OCI-LY7 (cell line): ENCODE data around the gene SERTAD4. TPM values are rescaled to one million over a fixed set of nuclear protein-coding genes. Genes with fewer than 3 reads are reported as not detected.
A peak's percentile ranks its signal among the peaks of the same experiment; 100 is the strongest.

Experiments used
- BruUV-seq: library from RNA; stranded (reverse); fragments of 400-500 nt; replicated peaks from 2 replicates; lab custom pipeline; 2021; lab: Mats Ljungman, UMichigan
- CTCF ChIA-PET: fragments of 300-600 bp; sonication (Branson Sonifier 250); formaldehyde crosslinking; loops from one replicate; lab custom pipeline; 2022; ENCODE audit warnings: antibody characterized with exemption; ENCODE audit not compliant: unreplicated experiment; lab: Charles Lee
- POLR2A ChIA-PET: fragments of 300-600 bp; sonication (Branson Sonifier 250); formaldehyde crosslinking; loops from one replicate; lab custom pipeline; 2022; ENCODE audit warnings: antibody characterized with exemption; lab: Charles Lee
- DNase-seq: peaks from one replicate; pipeline ENCODE4 v3.0.0-alpha.2; 2015; ENCODE audit warnings: low spot score
- H2AFZ ChIP-seq: fragments of 200-600 bp; sonication (generic), shearing (Covaris generic); 2 replicates; pipeline ENCODE4 v1.6.1; 2014; ENCODE audit warnings: mild to moderate bottlenecking, antibody characterized with exemption, low read length, moderate library complexity
- H3K27ac ChIP-seq: fragments of 200-600 bp; sonication (generic); 2 replicates; pipeline ENCODE4 v1.5.1; 2014; ENCODE audit warnings: mixed run types, low read depth, mild to moderate bottlenecking, moderate library complexity, low read length, inconsistent platforms; ENCODE audit not compliant: poor library complexity, severe bottlenecking
- H3K36me3 ChIP-seq: fragments of 200-600 bp; sonication (generic); 2 replicates; pipeline ENCODE4 v1.6.1; 2014; ENCODE audit warnings: mild to moderate bottlenecking, antibody characterized with exemption, low read length, moderate library complexity, mixed read lengths; ENCODE audit not compliant: insufficient read depth
- H3K4me1 ChIP-seq: fragments of 200-600 bp; sonication (generic); 2 replicates; pipeline ENCODE4 v1.5.1; 2014; ENCODE audit warnings: mild to moderate bottlenecking, low read length; ENCODE audit not compliant: insufficient read depth, poor library complexity, severe bottlenecking
- H3K4me2 ChIP-seq: fragments of 200-600 bp; sonication (generic); 2 replicates; pipeline ENCODE4 v1.6.1; 2014; ENCODE audit warnings: mild to moderate bottlenecking, low read length
- H3K4me3 ChIP-seq: fragments of 200-600 bp; sonication (generic); 2 replicates; pipeline ENCODE4 v1.5.1; 2014; ENCODE audit warnings: mild to moderate bottlenecking, low read depth, low read length; ENCODE audit not compliant: poor library complexity, severe bottlenecking
- H3K79me2 ChIP-seq: fragments of 200-600 bp; sonication (generic); 2 replicates; pipeline ENCODE4 v1.6.1; 2016; ENCODE audit warnings: low read depth, mild to moderate bottlenecking, low read length, moderate library complexity, mixed read lengths; ENCODE audit not compliant: insufficient read depth
- H3K9me2 ChIP-seq: fragments of 200-600 bp; sonication (generic); 2 replicates; pipeline ENCODE4 v1.6.1; 2016; ENCODE audit warnings: mild to moderate bottlenecking, low read length, mixed read lengths; ENCODE audit not compliant: insufficient read depth
- H3K9me3 ChIP-seq: fragments of 200-600 bp; sonication (generic); 2 replicates; pipeline ENCODE4 v1.6.1; 2014; ENCODE audit warnings: mild to moderate bottlenecking, mixed run types, low read length, mixed read lengths
- H4K20me1 ChIP-seq: fragments of 200-600 bp; sonication (generic); 2 replicates; pipeline ENCODE4 v1.6.1; 2014; ENCODE audit warnings: mild to moderate bottlenecking, antibody characterized with exemption, low read length, moderate library complexity, mixed read lengths; ENCODE audit not compliant: insufficient read depth
- EZH2phosphoT487 ChIP-seq: fragments of 200-600 bp; sonication (generic); IDR thresholded peaks from 2 replicates; pipeline ENCODE4 v1.6.1; 2018; ENCODE audit warnings: low read depth, borderline replicate concordance, mild to moderate bottlenecking, mixed run types, antibody characterized with exemption, low read length, moderate library complexity, mixed read lengths
- intact Hi-C: fragments of 100-400 bp; cut with micrococcal nuclease; formaldehyde crosslinking; loops from one replicate; pipeline ENCODE4 v1.10.0; 2022; ENCODE audit not compliant: unreplicated experiment
- total RNA-seq, 2 experiments: library from RNA; depleted of rRNA in 1 of 2; stranded (reverse); fragments of >200 nt in 1 of 2; shearing (Covaris generic) in 1 of 2; gene quantifications; 2 replicates each; pipeline ENCODE4 v1.2.3, GENCODE V29; 2014 to 2022
- TF ChIP-seq, protein P1 (sequence below): fragments of 200-600 bp; sonication (generic); conservative IDR thresholded peaks from 2 replicates; pipeline ENCODE4 v1.5.1; 2014; ENCODE audit warnings: mild to moderate bottlenecking, antibody characterized with exemption, low read length, moderate library complexity, mixed read lengths

The SERTAD4 gene
- total RNA-seq, 2 experiments from 2014 or later: not detected

DNA sequence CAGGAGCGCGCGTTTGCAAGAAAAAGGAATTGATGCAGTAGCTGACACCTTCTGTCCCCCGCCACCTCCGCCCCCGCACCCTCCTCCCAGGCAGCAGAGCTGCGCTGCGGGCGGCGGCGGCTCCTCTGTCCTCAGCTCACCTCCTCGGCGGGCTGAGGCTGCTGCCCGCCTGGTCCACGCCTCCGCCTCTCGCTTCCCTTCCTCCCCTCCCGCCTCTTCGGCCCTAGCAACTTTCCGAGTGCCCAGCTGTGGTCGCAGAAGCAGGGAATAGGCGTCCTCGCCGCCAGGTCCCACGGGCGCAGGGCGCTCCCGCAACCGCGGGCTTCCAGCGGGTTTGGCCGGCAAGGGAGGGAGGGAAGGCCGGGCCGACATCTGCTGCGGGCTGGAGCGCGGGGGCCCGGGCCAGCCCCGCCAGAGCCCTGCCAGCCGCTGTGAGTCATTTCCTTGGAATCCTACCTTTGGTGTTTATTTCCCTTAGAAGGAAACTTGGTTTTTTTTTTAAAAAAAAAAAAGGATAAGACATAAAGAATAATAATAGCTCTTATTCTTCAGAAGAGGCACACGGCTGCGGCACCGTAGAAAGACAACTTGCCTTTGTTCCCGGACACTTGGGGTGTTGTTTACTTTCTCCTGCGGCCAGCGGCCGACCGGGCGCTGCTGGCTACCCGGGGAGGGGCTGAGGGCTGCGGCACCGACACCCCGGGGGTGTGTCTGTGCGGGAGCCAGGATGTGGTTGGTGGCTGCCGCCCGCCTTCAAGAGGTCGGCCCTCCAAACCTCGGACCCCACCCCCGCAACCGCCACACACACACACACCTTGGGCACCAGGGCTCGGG lies 1.1 kb downstream of the SERTAD4 start:
- H3K9me3 ChIP-seq: no peaks in the 10 kb centered on the region
- no peaks in the 10 kb centered on the region for H3K79me2 ChIP-seq
- no TSS peak for BruUV-seq
- no peak for DNase-seq
- H4K20me1 ChIP-seq: no peaks in the 10 kb centered on the region
- no peaks in the 10 kb centered on the region for H3K9me2 ChIP-seq
- peak; percentile 61; the same call in 1 of the 2 replicates for TF ChIP-seq EZH2phosphoT487
- TF ChIP-seq, protein P1, sequence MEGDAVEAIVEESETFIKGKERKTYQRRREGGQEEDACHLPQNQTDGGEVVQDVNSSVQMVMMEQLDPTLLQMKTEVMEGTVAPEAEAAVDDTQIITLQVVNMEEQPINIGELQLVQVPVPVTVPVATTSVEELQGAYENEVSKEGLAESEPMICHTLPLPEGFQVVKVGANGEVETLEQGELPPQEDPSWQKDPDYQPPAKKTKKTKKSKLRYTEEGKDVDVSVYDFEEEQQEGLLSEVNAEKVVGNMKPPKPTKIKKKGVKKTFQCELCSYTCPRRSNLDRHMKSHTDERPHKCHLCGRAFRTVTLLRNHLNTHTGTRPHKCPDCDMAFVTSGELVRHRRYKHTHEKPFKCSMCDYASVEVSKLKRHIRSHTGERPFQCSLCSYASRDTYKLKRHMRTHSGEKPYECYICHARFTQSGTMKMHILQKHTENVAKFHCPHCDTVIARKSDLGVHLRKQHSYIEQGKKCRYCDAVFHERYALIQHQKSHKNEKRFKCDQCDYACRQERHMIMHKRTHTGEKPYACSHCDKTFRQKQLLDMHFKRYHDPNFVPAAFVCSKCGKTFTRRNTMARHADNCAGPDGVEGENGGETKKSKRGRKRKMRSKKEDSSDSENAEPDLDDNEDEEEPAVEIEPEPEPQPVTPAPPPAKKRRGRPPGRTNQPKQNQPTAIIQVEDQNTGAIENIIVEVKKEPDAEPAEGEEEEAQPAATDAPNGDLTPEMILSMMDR: no peak
- no peak overlapping the region for H3K4me3 ChIP-seq
- intact Hi-C loops: no loop called here
- H3K4me2 ChIP-seq: no peak overlapping the region
- POLR2A ChIA-PET: interaction anchor here (0.6 kb wide), 1 partner anchor 31 kb away, joined by 3 read pairs; no protein-coding TSS in a partner anchor
- H3K4me1 ChIP-seq: no peaks in the 10 kb centered on the region
- no peak overlapping the region for H2AFZ ChIP-seq
- no peak overlapping the region for H3K27ac ChIP-seq
- no peaks in the 10 kb centered on the region for H3K36me3 ChIP-seq
- CTCF ChIA-PET: no interaction called here

DNA sequence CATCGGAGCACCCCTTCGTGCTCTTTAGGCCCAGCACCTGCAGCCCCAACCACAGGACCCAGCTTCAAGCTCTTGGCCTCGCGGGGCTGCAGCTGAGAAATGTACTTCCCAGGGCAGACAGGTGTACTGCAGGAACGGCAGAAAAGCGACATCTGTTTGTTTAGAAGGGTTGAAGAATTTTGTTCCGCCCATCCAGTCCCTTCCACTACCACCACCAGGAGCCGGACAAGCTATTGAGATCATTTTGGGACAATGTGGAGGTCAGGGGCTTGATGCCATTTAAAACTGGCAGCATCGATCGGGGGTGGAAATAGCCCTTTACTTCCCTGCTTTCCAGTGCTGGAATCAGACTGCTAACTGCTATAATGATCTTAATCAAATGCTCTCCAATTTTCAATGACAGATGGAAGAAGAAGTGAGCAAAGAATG lies 1.7 kb downstream of the SERTAD4 start:
- no peaks in the 10 kb centered on the region for H3K4me1 ChIP-seq
- intact Hi-C loops: no loop called here
- DNase-seq: no peak
- no peak overlapping the region for H3K4me2 ChIP-seq
- ChIA-PET POLR2A (interaction anchor here (0.6 kb wide), 1 partner anchor 32 kb away, joined by 3 read pairs; no protein-coding TSS in a partner anchor), CTCF (no interaction called here)
- no peak overlapping the region for H2AFZ ChIP-seq
- H3K36me3 ChIP-seq: no peaks in the 10 kb centered on the region
- H3K9me2 ChIP-seq: no peaks in the 10 kb centered on the region
- BruUV-seq: no TSS peak
- no peak overlapping the region for H3K4me3 ChIP-seq
- H3K9me3 ChIP-seq: no peaks in the 10 kb centered on the region
- no peak overlapping the region for H3K27ac ChIP-seq
- TF ChIP-seq, protein P1: no peak
- TF ChIP-seq EZH2phosphoT487: 0 out of 2 replicates have a peak, but pooled peaks have one; percentile 18
- H4K20me1 ChIP-seq: no peaks in the 10 kb centered on the region
- H3K79me2 ChIP-seq: no peaks in the 10 kb centered on the region
